K562 (cell line): ENCODE measurements around the gene CITED2. TPM values are rescaled to one million over a fixed set of nuclear protein-coding genes. Genes with fewer than 3 reads are reported as not detected.

Source experiments
- BACH1 ChIP-seq: fragments of 200-800 bp; sonication (Bioruptor generic); IDR thresholded peaks from 2 replicates; pipeline ENCODE4 v1.6.1; 2016; ENCODE audit warnings: missing genetic modification characterization, missing compliant biosample characterization
- CEBPB ChIP-seq: fragments of 450-650 bp; IDR thresholded peaks from 2 replicates; pipeline ENCODE4 v1.6.1; 2016; ENCODE audit warnings: missing genetic modification characterization, missing compliant biosample characterization
- CHCHD3 ChIP-seq: fragments of 250-450 bp; sonication (Bioruptor Pico); IDR thresholded peaks from 2 replicates; pipeline ENCODE4 v2.1.2; 2022; ENCODE audit warnings: mild to moderate bottlenecking
- DIDO1 ChIP-seq: fragments of 450-650 bp; IDR thresholded peaks from 2 replicates; pipeline ENCODE4 v1.6.1; 2016; ENCODE audit warnings: low read depth, missing biosample characterization, missing genetic modification characterization
- ELF2 ChIP-seq: fragments of 250-450 bp; sonication (Bioruptor Pico); IDR thresholded peaks from 2 replicates; pipeline ENCODE4 v1.5.0; 2021; ENCODE audit warnings: mild to moderate bottlenecking
- EP400 ChIP-seq: fragments of 450-650 bp; IDR thresholded peaks from 2 replicates; pipeline ENCODE4 v1.6.1; 2017; ENCODE audit warnings: antibody characterized with exemption, mild to moderate bottlenecking, moderate library complexity
- ETV6 ChIP-seq, 3 experiments: fragments of 150-350 bp in 1 of 3; sonication (generic) in 1 of 3; formaldehyde crosslinking in 1 of 3; IDR thresholded peaks; 2 replicates each; pipeline versions ENCODE4 v1.6.1 to v1.8.0; 2014 to 2022; ENCODE audit warnings: borderline replicate concordance in 2 of 3, low read depth in 2 of 3, antibody characterized with exemption in 1 of 3, low read length in 1 of 3, mild to moderate bottlenecking in 1 of 3, missing genetic modification reagents in 1 of 3
- FOXK2 ChIP-seq, 2 experiments: fragments of 450-650 bp; IDR thresholded peaks in 1 of 2; conservative IDR thresholded peaks in 1 of 2; 2 replicates each; pipeline ENCODE4 v1.6.1; 2016; ENCODE audit warnings: low read depth in 2 of 2, mild to moderate bottlenecking in 1 of 2
- HDAC6 ChIP-seq: IDR thresholded peaks from 2 replicates; pipeline ENCODE4 v1.6.1; 2012; ENCODE audit warnings: low read depth, mild to moderate bottlenecking, control low read depth, inconsistent platforms, low read length, moderate library complexity
- MCM7 ChIP-seq, 2 experiments: fragments of 450-650 bp; IDR thresholded peaks; 2 replicates each; pipeline ENCODE4 v1.6.1; 2016 to 2018
- MECOM ChIP-seq: fragments of 250-450 bp; sonication (Bioruptor Pico); IDR thresholded peaks from 2 replicates; pipeline ENCODE4 v1.8.0; 2022; ENCODE audit warnings: inconsistent platforms
- NEUROD1 ChIP-seq: fragments of 150-350 bp; IDR thresholded peaks from 2 replicates; pipeline ENCODE4 v1.6.1; 2014; ENCODE audit warnings: borderline replicate concordance, low read length, low read depth; ENCODE audit not compliant: partially characterized antibody
- NRF1 ChIP-seq, 2 experiments: fragments of 450-650 bp; IDR thresholded peaks in 1 of 2; conservative IDR thresholded peaks in 1 of 2; 2 replicates each; pipeline ENCODE4 v1.6.1; 2014; ENCODE audit warnings: mild to moderate bottlenecking in 2 of 2
- POU5F1 ChIP-seq: fragments of 150-350 bp; IDR thresholded peaks from 2 replicates; pipeline ENCODE4 v1.6.1; 2014; ENCODE audit warnings: borderline replicate concordance, low read length, low read depth, mild to moderate bottlenecking; ENCODE audit not compliant: partially characterized antibody
- RB1 ChIP-seq: fragments of 450-650 bp; IDR thresholded peaks from 2 replicates; pipeline ENCODE4 v1.6.1; 2017; ENCODE audit warnings: low read depth, mild to moderate bottlenecking
- TCF7L2 ChIP-seq: fragments of 150-350 bp; IDR thresholded peaks from 2 replicates; pipeline ENCODE4 v1.6.1; 2016; ENCODE audit warnings: low read depth, mild to moderate bottlenecking, low read length, moderate library complexity
- TEAD1 ChIP-seq, 2 experiments: fragments of 450-650 bp in 1 of 2; sonication (generic) in 1 of 2; formaldehyde crosslinking; IDR thresholded peaks; 2 replicates each; pipeline versions ENCODE4 v1.4.0 to v1.8.0; 2020 to 2022; ENCODE audit warnings: mild to moderate bottlenecking in 2 of 2, missing genetic modification reagents in 1 of 2
- WHSC1 ChIP-seq: IDR thresholded peaks from one replicate; pipeline ENCODE4 v1.6.1; 2012; ENCODE audit warnings: low read length, control low read depth, inconsistent platforms
- ZFP1 ChIP-seq: fragments of 450-650 bp; formaldehyde crosslinking; IDR thresholded peaks from 2 replicates; pipeline ENCODE4 v1.4.0; 2020; ENCODE audit warnings: mild to moderate bottlenecking, mixed read lengths
- ZNF143 ChIP-seq: sonication (generic); formaldehyde crosslinking; IDR thresholded peaks from 2 replicates; pipeline ENCODE4 v1.9.0; 2022; ENCODE audit warnings: mild to moderate bottlenecking, missing genetic modification reagents
- polyA plus RNA-seq, 8 experiments: library from polyadenylated mRNA; depleted of rRNA in 4 of 8; stranded (reverse) in 5 of 8; unstranded in 3 of 8; fragments of >200 nt; fragmentation: Nextera tagmentation in 2 of 8; fragmentation: Illumina TruSeq in 1 of 8; extraction: Ambion mirVana in 2 of 8; extraction: Trizol in 1 of 8; gene quantifications; 2 replicates each; pipeline versions ENCODE4 v1.2.1 to v1.2.3, GENCODE V29; 2011 to 2014; ENCODE audit warnings: inconsistent platforms in 1 of 8, missing spikeins in 1 of 8
- total RNA-seq, 7 experiments: library from RNA; depleted of rRNA in 6 of 7; stranded (reverse); fragments of >200 nt in 6 of 7; fragmentation: Illumina TruSeq in 2 of 7; extraction: Trizol in 2 of 7; gene quantifications; 2 replicates each; pipeline versions ENCODE4 v1.2.1 to v1.2.3, GENCODE V29; 2011 to 2021; ENCODE audit warnings: low replicate concordance in 1 of 7
- TF ChIP-seq, protein P1 (sequence below): IDR thresholded peaks from 2 replicates; pipeline ENCODE4 v1.6.1; 2012; ENCODE audit warnings: low read depth, low read length, improper control_type of control experiment, borderline replicate concordance
- TF ChIP-seq, protein P2 (sequence below): fragments of 450-650 bp; formaldehyde crosslinking; IDR thresholded peaks from 2 replicates; pipeline ENCODE4 v1.4.0; 2020; ENCODE audit warnings: mild to moderate bottlenecking, moderate library complexity
- TF ChIP-seq, protein P3 (sequence below): fragments of 250-450 bp; sonication (Bioruptor Pico); IDR thresholded peaks from 2 replicates; pipeline ENCODE4 v1.5.0; 2021

CITED2 gene
- total and polyA plus RNA-seq, 9 of the 15 experiments (the other 6 are each of a cell fraction or from before 2014, with no cell fraction given): 0.21 to 86.1 (median 17.5) TPM

DNA sequence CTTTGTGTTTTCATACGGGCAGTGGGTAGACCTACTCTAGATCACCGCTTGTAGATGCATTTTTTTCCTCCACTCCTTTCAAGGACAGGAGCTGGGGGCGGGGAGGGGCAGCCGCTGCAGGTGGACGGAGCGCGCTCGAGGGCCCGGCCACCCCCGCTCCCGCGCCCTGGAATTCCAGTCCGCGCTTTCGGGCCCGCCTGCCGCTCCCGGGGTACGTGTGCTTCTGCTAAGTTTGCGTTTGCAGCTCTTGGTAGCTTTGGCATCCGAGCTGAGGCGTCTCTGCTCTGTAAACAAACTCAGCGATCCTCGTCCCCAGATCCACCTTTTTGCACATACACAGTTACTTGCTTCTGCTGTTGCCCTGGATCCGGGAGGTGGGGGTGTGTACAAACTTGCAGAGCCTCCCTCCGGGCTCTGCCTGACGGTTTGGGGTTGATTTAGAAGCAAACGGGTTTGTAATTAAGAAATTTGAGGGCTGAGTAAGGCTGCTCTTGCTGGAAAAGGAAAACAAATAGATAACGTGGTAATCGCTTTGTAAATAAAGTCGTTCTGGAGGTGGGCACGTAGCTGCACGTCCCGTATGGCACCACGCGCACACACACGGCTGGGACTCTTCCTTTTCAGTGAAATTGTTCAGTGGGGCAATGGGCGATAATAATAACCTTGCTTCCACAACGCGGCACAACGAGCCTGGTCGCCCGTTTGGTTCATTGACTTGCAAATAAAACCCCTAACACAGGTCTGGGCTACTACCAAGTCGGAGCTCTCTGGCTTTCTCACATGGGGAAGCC is 973 bp upstream of the CITED2 start (continued):
- TF ChIP-seq, protein P1, sequence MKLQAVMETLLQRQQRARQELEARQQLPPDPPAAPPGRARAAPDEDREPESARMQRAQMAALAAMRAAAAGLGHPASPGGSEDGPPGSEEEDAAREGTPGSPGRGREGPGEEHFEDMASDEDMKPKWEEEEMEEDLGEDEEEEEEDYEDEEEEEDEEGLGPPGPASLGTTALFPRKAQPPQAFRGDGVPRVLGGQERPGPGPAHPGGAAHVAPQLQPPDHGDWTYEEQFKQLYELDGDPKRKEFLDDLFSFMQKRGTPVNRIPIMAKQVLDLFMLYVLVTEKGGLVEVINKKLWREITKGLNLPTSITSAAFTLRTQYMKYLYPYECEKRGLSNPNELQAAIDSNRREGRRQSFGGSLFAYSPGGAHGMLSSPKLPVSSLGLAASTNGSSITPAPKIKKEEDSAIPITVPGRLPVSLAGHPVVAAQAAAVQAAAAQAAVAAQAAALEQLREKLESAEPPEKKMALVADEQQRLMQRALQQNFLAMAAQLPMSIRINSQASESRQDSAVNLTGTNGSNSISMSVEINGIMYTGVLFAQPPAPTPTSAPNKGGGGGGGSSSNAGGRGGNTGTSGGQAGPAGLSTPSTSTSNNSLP: no peak
- TF ChIP-seq TEAD1 (CRISPR knock-in tag; IDR thresholded peaks at IDR 0.05): peak; percentile 4 to 90; a peak in 2 of 4 replicates
- TF ChIP-seq ZFP1 (CRISPR knock-in tag): no peak
- TF ChIP-seq ETV6 (IDR thresholded peaks at IDR 0.05; ENCODE audit: borderline replicate concordance in 1 of 2, low read depth in 2 of 2, low read length in 1 of 2): no peak
- no peak for TF ChIP-seq ETV6 (CRISPR knock-in tag; IDR thresholded peaks at IDR 0.05; ENCODE audit: borderline replicate concordance)
- no peak for TF ChIP-seq CHCHD3 (CRISPR knock-in tag)
- 0 out of 2 replicates have a peak, but pooled peaks have one; percentile 9 for TF ChIP-seq TCF7L2
- peak; percentile 99 for TF ChIP-seq NEUROD1
- TF ChIP-seq BACH1 (tag): no peak; the same call in 1 of the 2 replicates
- no peak for TF ChIP-seq POU5F1
- TF ChIP-seq, protein P2, sequence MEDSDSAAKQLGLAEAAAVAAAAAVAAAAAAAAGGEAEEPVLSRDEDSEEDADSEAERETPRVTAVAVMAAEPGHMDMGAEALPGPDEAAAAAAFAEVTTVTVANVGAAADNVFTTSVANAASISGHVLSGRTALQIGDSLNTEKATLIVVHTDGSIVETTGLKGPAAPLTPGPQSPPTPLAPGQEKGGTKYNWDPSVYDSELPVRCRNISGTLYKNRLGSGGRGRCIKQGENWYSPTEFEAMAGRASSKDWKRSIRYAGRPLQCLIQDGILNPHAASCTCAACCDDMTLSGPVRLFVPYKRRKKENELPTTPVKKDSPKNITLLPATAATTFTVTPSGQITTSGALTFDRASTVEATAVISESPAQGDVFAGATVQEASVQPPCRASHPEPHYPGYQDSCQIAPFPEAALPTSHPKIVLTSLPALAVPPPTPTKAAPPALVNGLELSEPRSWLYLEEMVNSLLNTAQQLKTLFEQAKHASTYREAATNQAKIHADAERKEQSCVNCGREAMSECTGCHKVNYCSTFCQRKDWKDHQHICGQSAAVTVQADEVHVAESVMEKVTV (CRISPR knock-in tag): peak; percentile 43
- no peak; the same call in 1 of the 2 replicates for TF ChIP-seq CEBPB (tag)
- peak; percentile 21 to 34; a peak in 2 of 4 replicates for TF ChIP-seq NRF1 (conservative IDR thresholded peaks at IDR 0.05 in 1 of 2, IDR thresholded peaks at IDR 0.05 in 1 of 2)
- peak; percentile 82; the same call in 1 of the 2 replicates for TF ChIP-seq RB1
- no peak for TF ChIP-seq MECOM
- TF ChIP-seq, protein P3, sequence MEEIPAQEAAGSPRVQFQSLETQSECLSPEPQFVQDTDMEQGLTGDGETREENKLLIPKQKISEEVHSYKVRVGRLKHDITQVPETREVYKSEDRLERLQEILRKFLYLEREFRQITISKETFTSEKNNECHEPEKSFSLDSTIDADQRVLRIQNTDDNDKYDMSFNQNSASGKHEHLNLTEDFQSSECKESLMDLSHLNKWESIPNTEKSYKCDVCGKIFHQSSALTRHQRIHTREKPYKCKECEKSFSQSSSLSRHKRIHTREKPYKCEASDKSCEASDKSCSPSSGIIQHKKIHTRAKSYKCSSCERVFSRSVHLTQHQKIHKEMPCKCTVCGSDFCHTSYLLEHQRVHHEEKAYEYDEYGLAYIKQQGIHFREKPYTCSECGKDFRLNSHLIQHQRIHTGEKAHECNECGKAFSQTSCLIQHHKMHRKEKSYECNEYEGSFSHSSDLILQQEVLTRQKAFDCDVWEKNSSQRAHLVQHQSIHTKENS (CRISPR knock-in tag): no peak
- TF ChIP-seq EP400: peak; percentile 76
- no peak for TF ChIP-seq MCM7 (IDR thresholded peaks at IDR 0.05)
- no peak for TF ChIP-seq DIDO1 (tag)
- peak; percentile 76 for TF ChIP-seq ELF2 (CRISPR knock-in tag)
- peak; percentile 93 to 96 for TF ChIP-seq FOXK2 (conservative IDR thresholded peaks at IDR 0.05 in 1 of 2, IDR thresholded peaks at IDR 0.05 in 1 of 2; ENCODE audit: low read depth in 2 of 2)
- TF ChIP-seq WHSC1: no peak
- no peak for TF ChIP-seq HDAC6
- TF ChIP-seq ZNF143 (CRISPR knock-in tag): no peak
